GM23338 (cell line): ENCODE data around the gene KRTAP4-4.
"Not testable (repeated sequence)": the region's sequence is repeated elsewhere in the genome, so short reads cannot be mapped to it uniquely, and the experiment has no call there.

ENCODE experiments used
- CREB1 ChIP-seq: fragments of 250-450 bp; sonication (Bioruptor Pico); IDR thresholded peaks from 2 replicates; pipeline ENCODE4 v1.5.0; 2020; ENCODE audit warnings: low read depth, mild to moderate bottlenecking, moderate library complexity
- CTCF ChIP-seq, 2 experiments: fragments of 200-600 bp in 1 of 2; sonication (generic) in 1 of 2; conservative IDR thresholded peaks; 2 replicates each; pipeline versions ENCODE4 v1.5.1 to v1.6.1; 2016 to 2017; ENCODE audit warnings: antibody characterized with exemption in 2 of 2, low read depth in 2 of 2, mild to moderate bottlenecking in 2 of 2, moderate library complexity in 1 of 2
- ETS1 ChIP-seq: IDR thresholded peaks from 2 replicates; pipeline ENCODE4 v1.6.1; 2016; ENCODE audit warnings: antibody characterized with exemption
- EZH2 ChIP-seq: fragments of 200-600 bp; sonication (generic); IDR thresholded peaks from one replicate; pipeline ENCODE4 v1.8.0; 2017; ENCODE audit warnings: antibody characterized with exemption, mild to moderate bottlenecking, low read depth; ENCODE audit not compliant: unreplicated experiment
- EZH2phosphoT487 ChIP-seq: fragments of 200-600 bp; sonication (generic); IDR thresholded peaks from one replicate; pipeline ENCODE4 v1.8.1; 2018; ENCODE audit warnings: antibody characterized with exemption; ENCODE audit not compliant: unreplicated experiment
- JUNB ChIP-seq: IDR thresholded peaks from one replicate; pipeline ENCODE4 v1.6.1; 2016; ENCODE audit warnings: antibody characterized with exemption; ENCODE audit not compliant: unreplicated experiment
- NANOG ChIP-seq: IDR thresholded peaks from 2 replicates; pipeline ENCODE4 v1.6.1; 2016; ENCODE audit warnings: antibody characterized with exemption, borderline replicate concordance
- POLR2AphosphoS5 ChIP-seq: IDR thresholded peaks from 2 replicates; pipeline ENCODE4 v1.6.1; 2016; ENCODE audit warnings: antibody characterized with exemption, low read depth
- REST ChIP-seq: IDR thresholded peaks from one replicate; pipeline ENCODE4 v1.6.1; 2018; ENCODE audit warnings: antibody characterized with exemption; ENCODE audit not compliant: unreplicated experiment
- STAT1 ChIP-seq: IDR thresholded peaks from one replicate; pipeline ENCODE4 v1.6.1; 2016; ENCODE audit warnings: antibody characterized with exemption; ENCODE audit not compliant: unreplicated experiment
- ZNF114 ChIP-seq: fragments of 250-450 bp; sonication (Bioruptor Pico); IDR thresholded peaks from 2 replicates; pipeline ENCODE4 v1.5.0; 2020; ENCODE audit warnings: mild to moderate bottlenecking, moderate library complexity
- ZNF462 ChIP-seq: fragments of 250-450 bp; sonication (Bioruptor Pico); IDR thresholded peaks from 2 replicates; pipeline ENCODE4 v1.5.0; 2020; ENCODE audit warnings: mild to moderate bottlenecking, moderate library complexity

GRCh38 chr17:41139865-41140264, 20.7 kb downstream of the KRTAP4-4 start:
- not testable (repeated sequence) for TF ChIP-seq CTCF (conservative IDR thresholded peaks at IDR 0.05; ENCODE audit: low read depth in 2 of 2); ZNF462; POLR2AphosphoS5; JUNB; CREB1; REST; ZNF114; EZH2; EZH2phosphoT487; NANOG; ETS1; STAT1
